ENCODE data around the gene DNAJC11.
"Not testable (repeated sequence)": the region's sequence is repeated elsewhere in the genome, so short reads cannot be mapped to it uniquely, and the experiment has no call there.

Gene DNAJC11

GRCh38 chr1:6701437-6702153, at the start of gene DNAJC11:
DNAJC11 (minus strand) TSS chr1:6701816; CDS start chr1:6701800, 16 bp downstream.
- peak; percentile 79 to 84 for DNase-seq (ENCODE audit: extremely low read depth in 1 of 2, low read depth in 1 of 2)

- no peak for DNase-seq (ENCODE audit: extremely low read depth in 1 of 2, low read depth in 1 of 2)
Observed at GRCh38 chr1:6750490-6750889, 48.9 kb upstream of the DNAJC11 start.

GRCh38 chr1:6747674-6748073, 46.1 kb upstream of the DNAJC11 start:
- no peak for DNase-seq (ENCODE audit: extremely low read depth in 1 of 2, low read depth in 1 of 2)

- DNase-seq (ENCODE audit: extremely low read depth in 1 of 2, low read depth in 1 of 2) = peak in 1 of 2 donors; percentile 34
Observed at GRCh38 chr1:6745073-6745472, 43.5 kb upstream of the DNAJC11 start.

GRCh38 chr1:6743189-6744101, 41.8 kb upstream of the DNAJC11 start:
- no peak for DNase-seq (ENCODE audit: extremely low read depth in 1 of 2, low read depth in 1 of 2)

GRCh38 chr1:6742676-6743188, 41.1 kb upstream of the DNAJC11 start:
- not testable (repeated sequence) for DNase-seq (ENCODE audit: extremely low read depth in 1 of 2, low read depth in 1 of 2)

- DNase-seq (ENCODE audit: extremely low read depth in 1 of 2, low read depth in 1 of 2) = no peak
Observed at GRCh38 chr1:6738987-6739676, 37.5 kb upstream of the DNAJC11 start.

GRCh38 chr1:6732942-6733341, 31.3 kb upstream of the DNAJC11 start:
- DNase-seq (ENCODE audit: extremely low read depth in 1 of 2, low read depth in 1 of 2) = no peak

- no peak for DNase-seq (ENCODE audit: extremely low read depth in 1 of 2, low read depth in 1 of 2)
Observed at GRCh38 chr1:6731905-6732304, 30.3 kb upstream of the DNAJC11 start.

GRCh38 chr1:6730880-6731279, 29.3 kb upstream of the DNAJC11 start:
- DNase-seq (ENCODE audit: extremely low read depth in 1 of 2, low read depth in 1 of 2) = no peak

GRCh38 chr1:6730473-6730872, 28.9 kb upstream of the DNAJC11 start:
- DNase-seq (ENCODE audit: extremely low read depth in 1 of 2, low read depth in 1 of 2) = no peak

- DNase-seq (ENCODE audit: extremely low read depth in 1 of 2, low read depth in 1 of 2) = no peak
Observed at GRCh38 chr1:6727535-6727934, 25.9 kb upstream of the DNAJC11 start.

- DNase-seq (ENCODE audit: extremely low read depth in 1 of 2, low read depth in 1 of 2) = no peak
Observed at GRCh38 chr1:6726253-6726652, 24.6 kb upstream of the DNAJC11 start.

- DNase-seq (ENCODE audit: extremely low read depth in 1 of 2, low read depth in 1 of 2) = no peak
Observed at GRCh38 chr1:6724517-6725141, 23.0 kb upstream of the DNAJC11 start.

- DNase-seq (ENCODE audit: extremely low read depth in 1 of 2, low read depth in 1 of 2) = no peak
Observed at GRCh38 chr1:6723621-6724428, 22.2 kb upstream of the DNAJC11 start.

- no peak for DNase-seq (ENCODE audit: extremely low read depth in 1 of 2, low read depth in 1 of 2)
Observed at GRCh38 chr1:6711174-6711573, 9.6 kb upstream of the DNAJC11 start.

GRCh38 chr1:6704746-6705145, 3.1 kb upstream of the DNAJC11 start:
- DNase-seq (ENCODE audit: extremely low read depth in 1 of 2, low read depth in 1 of 2) = no peak

- no peak for DNase-seq (ENCODE audit: extremely low read depth in 1 of 2, low read depth in 1 of 2)
Observed at GRCh38 chr1:6703016-6703415, 1.4 kb upstream of the DNAJC11 start.

- DNase-seq (ENCODE audit: extremely low read depth in 1 of 2, low read depth in 1 of 2) = no peak
Observed at GRCh38 chr1:6700853-6701436, 671 bp downstream of the DNAJC11 start.
